Esophagus muscularis mucosa (tissue), 4 donors: ENCODE measurements around the gene VTI1A.

Experiments used
- EP300 ChIP-seq: sonication (generic); formaldehyde crosslinking; IDR thresholded peaks from one replicate; pipeline ENCODE4 v1.6.1; 2017; ENCODE audit warnings: antibody characterized with exemption
- POLR2A ChIP-seq: fragments of 450-650 bp; IDR thresholded peaks from one replicate; pipeline ENCODE4 v1.6.1; 2017; ENCODE audit warnings: antibody characterized with exemption, moderate library complexity, mild to moderate bottlenecking, low read depth
- POLR2AphosphoS5 ChIP-seq, 2 donors: sonication (generic); formaldehyde crosslinking; IDR thresholded peaks; one replicate each; pipeline ENCODE4 v1.6.1; 2017; ENCODE audit warnings: antibody characterized with exemption in 2 of 2
- TF ChIP-seq, protein P1 (sequence below), 3 experiments: fragments of 200-600 bp in 2 of 3; fragments of 450-650 bp in 1 of 3; sonication (generic) in 2 of 3; IDR thresholded peaks; one replicate each; pipeline ENCODE4 v1.5.1; 2017 to 2019; ENCODE audit warnings: antibody characterized with exemption in 3 of 3, mild to moderate bottlenecking in 2 of 3, moderate library complexity in 1 of 3

DNA sequence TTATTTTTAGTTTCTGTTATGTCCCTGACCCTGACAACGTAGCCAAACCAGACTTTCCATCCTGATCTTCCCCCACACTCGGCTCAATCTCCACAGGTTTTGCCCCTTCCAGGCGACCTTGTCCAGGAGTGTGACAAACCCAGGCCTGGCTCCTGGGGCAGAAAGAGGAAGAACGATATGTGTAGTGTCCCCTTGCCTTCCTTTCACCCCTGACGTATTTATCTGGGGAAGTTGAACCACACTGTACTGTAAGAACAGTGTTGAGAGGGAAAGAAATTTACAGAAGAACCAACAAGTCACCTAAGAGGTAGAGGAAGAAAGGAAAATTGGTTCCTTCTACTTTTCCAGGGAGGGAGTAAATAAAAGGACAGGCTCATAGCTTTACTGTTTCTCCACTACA, 158.0 kb downstream of the VTI1A start:
- TF ChIP-seq POLR2A, result no peak
- TF ChIP-seq, protein P1, sequence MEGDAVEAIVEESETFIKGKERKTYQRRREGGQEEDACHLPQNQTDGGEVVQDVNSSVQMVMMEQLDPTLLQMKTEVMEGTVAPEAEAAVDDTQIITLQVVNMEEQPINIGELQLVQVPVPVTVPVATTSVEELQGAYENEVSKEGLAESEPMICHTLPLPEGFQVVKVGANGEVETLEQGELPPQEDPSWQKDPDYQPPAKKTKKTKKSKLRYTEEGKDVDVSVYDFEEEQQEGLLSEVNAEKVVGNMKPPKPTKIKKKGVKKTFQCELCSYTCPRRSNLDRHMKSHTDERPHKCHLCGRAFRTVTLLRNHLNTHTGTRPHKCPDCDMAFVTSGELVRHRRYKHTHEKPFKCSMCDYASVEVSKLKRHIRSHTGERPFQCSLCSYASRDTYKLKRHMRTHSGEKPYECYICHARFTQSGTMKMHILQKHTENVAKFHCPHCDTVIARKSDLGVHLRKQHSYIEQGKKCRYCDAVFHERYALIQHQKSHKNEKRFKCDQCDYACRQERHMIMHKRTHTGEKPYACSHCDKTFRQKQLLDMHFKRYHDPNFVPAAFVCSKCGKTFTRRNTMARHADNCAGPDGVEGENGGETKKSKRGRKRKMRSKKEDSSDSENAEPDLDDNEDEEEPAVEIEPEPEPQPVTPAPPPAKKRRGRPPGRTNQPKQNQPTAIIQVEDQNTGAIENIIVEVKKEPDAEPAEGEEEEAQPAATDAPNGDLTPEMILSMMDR (IDR thresholded peaks at IDR 0.05), result no peak
- no peak for TF ChIP-seq POLR2AphosphoS5 (IDR thresholded peaks at IDR 0.05)
- no peak for TF ChIP-seq EP300
